ENCODE data around the gene OR8B12.

The OR8B12 gene

DNA sequence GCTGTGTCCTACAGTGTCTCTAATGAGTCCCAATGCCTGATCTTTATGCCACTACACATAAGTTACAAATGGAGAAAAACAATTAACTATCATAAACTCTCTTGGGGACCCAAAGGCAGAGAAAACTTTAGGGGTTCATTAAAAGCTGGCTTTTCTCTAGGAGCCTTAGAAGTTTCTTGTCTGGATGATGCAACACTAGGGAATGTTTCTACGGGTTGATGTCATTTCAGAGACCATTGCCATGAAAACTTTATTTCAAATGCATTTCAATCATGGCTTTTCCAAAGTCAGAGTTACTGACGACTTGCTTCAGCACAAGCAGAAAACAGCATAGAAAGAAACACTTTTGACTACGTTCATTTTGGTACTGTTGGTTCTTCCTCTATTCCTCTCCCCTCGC, 8.5 kb upstream of the OR8B12 start:
- TF ChIP-seq, protein P1, sequence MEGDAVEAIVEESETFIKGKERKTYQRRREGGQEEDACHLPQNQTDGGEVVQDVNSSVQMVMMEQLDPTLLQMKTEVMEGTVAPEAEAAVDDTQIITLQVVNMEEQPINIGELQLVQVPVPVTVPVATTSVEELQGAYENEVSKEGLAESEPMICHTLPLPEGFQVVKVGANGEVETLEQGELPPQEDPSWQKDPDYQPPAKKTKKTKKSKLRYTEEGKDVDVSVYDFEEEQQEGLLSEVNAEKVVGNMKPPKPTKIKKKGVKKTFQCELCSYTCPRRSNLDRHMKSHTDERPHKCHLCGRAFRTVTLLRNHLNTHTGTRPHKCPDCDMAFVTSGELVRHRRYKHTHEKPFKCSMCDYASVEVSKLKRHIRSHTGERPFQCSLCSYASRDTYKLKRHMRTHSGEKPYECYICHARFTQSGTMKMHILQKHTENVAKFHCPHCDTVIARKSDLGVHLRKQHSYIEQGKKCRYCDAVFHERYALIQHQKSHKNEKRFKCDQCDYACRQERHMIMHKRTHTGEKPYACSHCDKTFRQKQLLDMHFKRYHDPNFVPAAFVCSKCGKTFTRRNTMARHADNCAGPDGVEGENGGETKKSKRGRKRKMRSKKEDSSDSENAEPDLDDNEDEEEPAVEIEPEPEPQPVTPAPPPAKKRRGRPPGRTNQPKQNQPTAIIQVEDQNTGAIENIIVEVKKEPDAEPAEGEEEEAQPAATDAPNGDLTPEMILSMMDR (IDR thresholded peaks at IDR 0.05; ENCODE audit: insufficient read depth, low read depth, low read length, missing control alignments), result no peak
- no peak for DNase-seq (ENCODE audit: low read depth)
- no peak overlapping the region for H3K4me3 ChIP-seq (ENCODE audit: low read depth, low read length)

DNA sequence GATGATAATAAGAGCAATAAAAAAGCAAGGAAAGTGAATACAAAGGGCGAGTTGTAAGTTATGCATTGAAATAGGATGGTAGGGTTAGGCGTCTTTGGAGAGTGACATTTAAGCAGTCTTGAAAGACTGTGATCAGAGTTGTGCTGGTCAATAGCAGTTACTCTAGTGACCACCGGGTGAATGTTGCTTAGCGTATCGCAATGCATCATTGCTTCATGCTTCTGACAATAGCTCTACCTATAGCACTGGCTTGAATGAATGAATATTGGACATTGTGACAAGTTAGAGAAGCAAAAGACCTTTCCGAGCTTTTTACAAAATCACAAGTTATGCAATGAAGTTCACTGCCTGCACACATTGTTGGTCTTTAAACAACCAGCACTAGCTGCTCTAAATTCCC, 7.7 kb upstream of the OR8B12 start:
- TF ChIP-seq, protein P1 (IDR thresholded peaks at IDR 0.05; ENCODE audit: insufficient read depth, low read depth, low read length, missing control alignments), result no peak
- DNase-seq (ENCODE audit: low read depth), result no peak
- no peak overlapping the region for H3K4me3 ChIP-seq (ENCODE audit: low read depth, low read length)

DNA sequence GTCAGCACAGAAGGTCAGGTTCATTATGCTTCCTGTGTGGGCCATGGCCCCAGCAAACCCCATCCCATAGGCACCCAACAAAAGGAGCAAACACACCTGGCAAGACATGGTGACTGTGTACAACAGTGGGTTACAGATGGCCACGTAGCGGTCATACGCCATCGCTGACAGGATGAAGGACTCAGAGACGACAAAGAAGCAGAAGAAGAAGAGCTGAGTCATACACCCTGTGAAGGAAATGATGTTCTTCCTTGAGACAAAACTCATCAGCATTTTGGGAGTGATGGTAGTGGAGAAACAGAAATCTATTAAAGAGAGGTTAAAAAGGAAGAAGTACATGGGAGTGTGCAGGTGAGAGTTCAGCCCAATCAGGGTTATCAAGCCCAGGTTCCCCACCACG, 309 bp downstream of the OR8B12 start:
- H3K4me3 ChIP-seq (ENCODE audit: low read depth, low read length), result no peak overlapping the region
- TF ChIP-seq, protein P1 (IDR thresholded peaks at IDR 0.05; ENCODE audit: insufficient read depth, low read depth, low read length, missing control alignments), result no peak
- DNase-seq (ENCODE audit: low read depth), result no peak

DNA sequence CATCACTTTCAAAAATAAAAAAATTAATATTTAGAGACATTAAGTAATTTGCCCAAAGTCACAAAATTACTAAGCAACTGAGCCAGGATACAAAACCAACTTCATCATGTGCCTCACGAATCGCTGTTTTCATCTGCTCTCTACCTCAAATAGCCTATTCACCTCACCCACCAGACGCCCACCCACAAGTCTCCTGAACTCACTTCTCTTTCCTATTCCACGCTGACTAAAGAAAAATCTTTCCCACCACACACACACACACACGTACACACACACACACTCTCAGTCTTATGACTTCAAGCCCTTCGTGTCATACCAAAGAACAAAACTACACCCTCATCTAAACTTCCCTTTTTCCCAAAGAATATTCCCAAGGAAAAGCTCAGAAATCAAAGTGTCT, 2.2 kb downstream of the OR8B12 start:
- no peak overlapping the region for H3K4me3 ChIP-seq (ENCODE audit: low read depth, low read length)
- DNase-seq (ENCODE audit: low read depth), result no peak
- TF ChIP-seq, protein P1 (IDR thresholded peaks at IDR 0.05; ENCODE audit: insufficient read depth, low read depth, low read length, missing control alignments), result no peak

DNA sequence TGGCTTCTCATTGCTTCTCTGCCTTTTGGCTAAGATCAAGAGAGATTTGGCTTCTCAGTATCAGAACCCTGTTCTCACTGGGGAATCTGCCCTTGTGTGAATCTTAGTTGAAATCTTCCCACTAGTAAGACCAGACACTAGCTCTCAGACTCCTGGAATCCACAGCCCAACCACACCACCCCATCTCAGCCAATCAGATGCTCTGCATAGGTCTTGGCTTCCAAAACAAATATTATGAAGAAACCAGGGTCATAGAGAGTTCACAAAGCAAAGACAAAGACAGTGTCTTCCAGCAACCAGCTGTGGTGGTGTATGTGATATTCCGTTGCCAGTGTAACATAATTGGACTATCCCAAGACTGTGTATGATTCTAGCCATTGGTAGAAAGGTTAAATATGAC, 5.4 kb downstream of the OR8B12 start:
- TF ChIP-seq, protein P1 (IDR thresholded peaks at IDR 0.05; ENCODE audit: insufficient read depth, low read depth, low read length, missing control alignments), result no peak
- DNase-seq (ENCODE audit: low read depth), result no peak
- no peak overlapping the region for H3K4me3 ChIP-seq (ENCODE audit: low read depth, low read length)

DNA sequence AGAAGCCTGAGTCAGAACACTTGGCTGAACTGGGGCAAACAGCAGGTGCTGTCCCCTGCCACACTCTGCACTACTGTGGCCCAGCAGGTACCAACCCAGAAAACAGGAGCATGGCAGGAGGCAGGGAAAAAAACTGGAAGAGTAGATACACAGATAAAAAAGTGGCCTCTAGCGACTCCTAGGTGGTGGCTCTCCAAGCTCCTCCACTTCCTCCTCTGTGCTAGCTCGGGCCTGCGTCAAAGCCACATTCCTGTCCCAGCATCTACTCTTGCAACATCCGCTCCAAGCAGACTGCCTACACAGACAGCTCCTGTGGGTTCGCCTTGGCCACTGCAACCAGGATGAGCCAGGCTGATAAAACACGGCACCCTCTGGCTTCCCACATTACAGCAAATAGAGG, 6.9 kb downstream of the OR8B12 start:
- no peak for DNase-seq (ENCODE audit: low read depth)
- no peak overlapping the region for H3K4me3 ChIP-seq (ENCODE audit: low read depth, low read length)
- TF ChIP-seq, protein P1 (IDR thresholded peaks at IDR 0.05; ENCODE audit: insufficient read depth, low read depth, low read length, missing control alignments), result no peak

DNA sequence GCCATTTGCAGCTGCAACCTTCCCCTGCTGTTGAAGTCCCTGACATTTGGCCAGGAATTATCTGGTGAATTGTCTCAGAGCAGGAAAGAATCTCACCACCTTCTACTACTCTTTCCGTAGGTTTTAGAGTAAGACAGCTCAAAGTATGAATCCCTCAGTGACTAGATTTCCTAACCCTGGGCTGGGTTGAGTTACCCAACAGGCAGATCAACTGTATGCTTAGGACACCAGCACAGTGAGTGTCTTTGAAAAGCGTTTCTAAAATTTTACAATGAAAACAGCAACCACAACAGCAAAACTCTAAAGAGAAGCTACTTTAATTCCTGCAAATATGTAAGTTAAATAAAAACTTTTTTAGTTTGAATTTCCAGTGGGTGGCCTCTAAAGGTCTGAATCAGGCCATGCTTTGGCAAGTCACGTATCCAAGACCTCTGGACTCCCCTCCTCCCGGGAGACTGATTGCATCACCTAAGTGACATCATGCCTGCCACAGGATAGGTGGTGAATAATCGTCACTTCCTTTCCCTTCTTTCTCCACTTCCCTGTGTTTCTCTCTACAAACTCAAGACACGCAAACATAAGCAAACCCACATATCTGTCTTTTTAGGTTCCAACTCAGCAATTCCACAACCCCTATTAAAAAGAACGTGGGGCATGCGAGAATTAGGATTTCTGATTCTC, 7.8 kb downstream of the OR8B12 start:
- TF ChIP-seq, protein P1 (IDR thresholded peaks at IDR 0.05; ENCODE audit: insufficient read depth, low read depth, low read length, missing control alignments), result no peak
- DNase-seq (ENCODE audit: low read depth), result no peak
- no peak overlapping the region for H3K4me3 ChIP-seq (ENCODE audit: low read depth, low read length)
